ENCODE measurements around the gene TCEANC2. TPM values are rescaled to one million over a fixed set of nuclear protein-coding genes. Genes with fewer than 3 reads are reported as not detected.

The TCEANC2 gene
- total RNA-seq (2022; extraction: Qiagen RNA extraction): 1.7 to 2.7 TPM (median 2.4 TPM) in 5 replicates

DNA sequence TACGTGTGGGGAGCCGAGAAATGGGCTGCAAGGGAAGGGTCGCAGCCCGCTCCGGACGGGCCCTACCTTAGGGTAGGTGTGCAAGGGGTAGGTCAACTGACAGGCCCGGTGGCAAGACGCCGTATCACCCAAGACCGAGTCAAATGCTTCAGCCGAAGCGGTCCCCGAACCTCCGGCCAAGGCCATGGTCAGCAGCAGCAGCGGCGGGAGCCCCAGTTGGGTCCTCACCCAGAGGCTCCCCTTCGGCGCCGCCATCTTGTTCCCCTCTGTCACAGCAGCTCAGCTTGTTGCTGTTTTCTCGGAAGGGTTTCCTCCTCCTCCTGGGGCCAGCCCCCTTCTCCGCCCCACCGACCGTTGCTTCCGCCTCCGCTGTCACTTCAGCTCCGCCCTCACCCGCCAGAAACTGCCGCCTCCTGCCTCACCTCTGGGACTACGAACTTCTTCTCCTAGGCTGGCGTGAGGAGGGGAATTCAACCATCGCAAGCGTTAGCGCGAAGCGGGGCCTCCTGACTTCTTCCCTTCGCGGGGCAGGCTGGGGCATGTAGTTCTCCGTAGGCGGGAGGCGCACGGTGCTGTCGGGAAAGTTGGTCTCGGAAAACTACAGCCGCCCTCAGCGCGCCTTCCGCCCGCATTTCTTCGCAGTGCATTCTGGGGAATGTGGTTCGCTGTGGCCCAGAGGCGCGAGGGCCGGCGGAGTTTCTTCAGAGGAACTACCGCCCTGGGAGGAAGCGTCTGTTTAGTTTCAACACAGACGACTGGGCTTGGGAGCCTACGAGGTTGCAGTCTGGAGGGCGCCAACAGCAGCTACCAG lies at the start of gene TCEANC2, which contains the start of gene TMEM59:
TCEANC2 (plus strand) TSS at position 675 of the 811 bp plus-strand sequence. CDS start 815 bp downstream, outside the sequence.
TMEM59 (minus strand) TSS at position 271 of the 811 bp plus-strand sequence; CDS start at position 255, 16 bp downstream.

DNA sequence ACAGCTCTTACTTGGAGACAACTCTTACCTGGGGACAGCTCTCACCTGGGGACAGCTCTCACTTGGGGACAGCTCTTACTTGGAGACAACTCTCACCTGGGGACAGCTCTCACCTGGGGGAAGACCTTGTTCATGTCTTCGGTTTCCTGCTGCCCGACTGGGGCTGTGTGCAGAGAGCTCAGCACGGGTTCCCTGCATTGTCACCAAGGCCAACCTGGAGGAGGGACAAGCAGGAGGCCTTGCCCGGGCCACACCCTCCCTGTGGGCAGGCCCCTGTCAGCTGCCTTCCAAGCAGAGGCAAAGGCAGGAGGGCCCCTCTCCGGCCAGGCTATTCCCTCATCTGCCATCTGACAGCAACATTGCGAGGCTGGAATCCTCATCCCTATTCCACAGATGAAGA lies 35.4 kb upstream of the TCEANC2 start, which contains the start of gene LDLRAD1:
LDLRAD1 (minus strand) TSS at position 208 of the 400 bp plus-strand sequence; CDS start at position 134, 74 bp downstream.

DNA sequence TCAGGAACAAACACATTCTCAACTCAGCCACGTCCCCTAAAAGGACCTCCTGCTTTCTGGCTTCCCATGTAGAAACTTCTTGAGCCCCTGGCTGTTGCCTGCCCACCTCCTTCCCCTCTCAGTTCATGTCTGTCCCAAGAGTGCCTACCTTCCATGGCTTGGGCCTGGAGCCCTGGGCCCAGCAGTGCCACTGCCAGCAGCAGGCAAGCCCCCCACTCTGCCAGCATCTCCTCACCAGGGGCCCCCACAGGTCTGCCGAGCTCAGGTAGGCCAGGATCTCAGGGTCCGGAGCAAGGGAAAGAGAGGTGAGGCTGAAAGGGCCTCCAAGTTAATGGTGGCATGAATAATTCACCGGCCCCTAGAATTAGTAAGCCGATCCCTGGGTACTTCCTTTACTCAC lies 99.3 kb downstream of the TCEANC2 start, which contains the start of gene CDCP2:
CDCP2 (minus strand) TSS at position 305 of the 400 bp plus-strand sequence; CDS start at position 227, 78 bp downstream.

Other genes with a start within 250 kb of the TCEANC2 start
- gene NDC1, start 215.3 kb upstream of the TCEANC2 start, total RNA-seq (2022; extraction: Qiagen RNA extraction): 20.7 to 25.7 TPM (median 22.8 TPM) in 5 replicates
- 12.9 to 14.0 TPM (median 13.3 TPM) in 5 replicates for gene YIPF1, start 163.8 kb upstream of the TCEANC2 start, total RNA-seq (2022; extraction: Qiagen RNA extraction)
- 0.06 TPM in 1 of 5 replicates, not detected in the others for gene DIO1, start 159.4 kb upstream of the TCEANC2 start, total RNA-seq (2022; extraction: Qiagen RNA extraction)
- gene IFT25, start 107.9 kb upstream of the TCEANC2 start, total RNA-seq (2022; extraction: Qiagen RNA extraction): 29.0 to 42.6 TPM (median 31.2 TPM) in 5 replicates
- gene LRRC42, start 107.3 kb upstream of the TCEANC2 start, total RNA-seq (2022; extraction: Qiagen RNA extraction): 27.4 to 29.8 TPM (median 28.2 TPM) in 5 replicates
- gene LDLRAD1, start 35.4 kb upstream of the TCEANC2 start, total RNA-seq (2022; extraction: Qiagen RNA extraction): not detected in 5 replicates
- gene TMEM59, start 404 bp upstream of the TCEANC2 start, total RNA-seq (2022; extraction: Qiagen RNA extraction): 104 to 119 TPM (median 111 TPM) in 5 replicates
- gene CDCP2, start 99.4 kb downstream of the TCEANC2 start, total RNA-seq (2022; extraction: Qiagen RNA extraction): not detected in 5 replicates
- 2.0 to 3.7 TPM (median 3.3 TPM) in 5 replicates for gene CYB5RL, start 146.4 kb downstream of the TCEANC2 start, total RNA-seq (2022; extraction: Qiagen RNA extraction)
- 82.1 to 98.1 TPM (median 95.9 TPM) in 5 replicates for gene MRPL37, start 146.6 kb downstream of the TCEANC2 start, total RNA-seq (2022; extraction: Qiagen RNA extraction)

Measured in A549 treated with dexamethasone at 1 μM for 4 hours (cell line).